H1 (cell line): Measurements from ENCODE around the gene NSA2. TPM values are rescaled to one million over a fixed set of nuclear protein-coding genes. Genes with fewer than 3 reads are reported as not detected.

Source experiments
- CTCF ChIA-PET: fragments of 300-600 bp; sonication (Branson Sonifier 250); formaldehyde crosslinking; loops from one replicate; lab custom pipeline; 2021; ENCODE audit not compliant: partially characterized antibody; lab: Charles Lee
- POLR2A ChIA-PET: fragments of 300-600 bp; sonication (Branson Sonifier 250); formaldehyde crosslinking; loops from one replicate; lab custom pipeline; 2021; ENCODE audit warnings: inconsistent platforms; ENCODE audit not compliant: partially characterized antibody; lab: Charles Lee
- DNase-seq, 2 experiments: peaks; one replicate each; pipeline versions ENCODE4 v3.0.0 to v3.0.0-alpha.2; 2010 to 2022; ENCODE audit warnings: low spot score in 2 of 2, low read depth in 1 of 2, mixed read lengths in 1 of 2
- FAIRE-seq: peaks from 2 replicates; lab custom pipeline; 2011; peaks lifted over from hg19 to GRCh38; lab: Jason Lieb, UNC
- H2AFZ ChIP-seq: 2 replicates; pipeline ENCODE4 v1.8.1; 2012; ENCODE audit warnings: low read length, inconsistent platforms
- H2AK5ac ChIP-seq: 2 replicates; pipeline ENCODE4 v1.6.1; 2013; ENCODE audit warnings: low read depth, low read length
- H2BK120ac ChIP-seq: replicated peaks from 2 replicates; pipeline ENCODE3; 2013; ENCODE audit warnings: low read depth, low read length, inconsistent platforms
- H2BK12ac ChIP-seq: 2 replicates; pipeline ENCODE4 v1.6.1; 2013; ENCODE audit warnings: low read depth, low read length
- H2BK15ac ChIP-seq: 2 replicates; pipeline ENCODE4 v1.6.1; 2013; ENCODE audit warnings: low read length
- H2BK20ac ChIP-seq: 2 replicates; pipeline ENCODE4 v1.6.1; 2013; ENCODE audit warnings: low read length
- H2BK5ac ChIP-seq: 2 replicates; pipeline ENCODE4 v1.6.1; 2013; ENCODE audit warnings: low read depth, low read length
- H3K14ac ChIP-seq: 2 replicates; pipeline ENCODE4 v1.6.1; 2013; ENCODE audit warnings: inconsistent platforms; ENCODE audit not compliant: insufficient read length
- H3K18ac ChIP-seq: 2 replicates; pipeline ENCODE4 v1.6.1; 2013; ENCODE audit warnings: low read length; ENCODE audit errors: extremely low read depth
- H3K23ac ChIP-seq: 2 replicates; pipeline ENCODE4 v1.6.1; 2013; ENCODE audit warnings: inconsistent platforms; ENCODE audit not compliant: insufficient read length
- H3K23me2 ChIP-seq: 2 replicates; pipeline ENCODE4 v1.6.1; 2013; ENCODE audit warnings: low read depth, low read length
- H3K27ac ChIP-seq: 2 replicates; pipeline ENCODE4 v1.6.1; 2011; ENCODE audit warnings: low read depth, low read length, inconsistent platforms
- H3K27me3 ChIP-seq, 4 experiments: replicated peaks in 1 of 4; 1 replicate in 1 of 4; 2 replicates in 3 of 4; pipeline versions ENCODE4 v1.6.1 to v1.8.1; 2011 to 2013; ENCODE audit warnings: low read length in 3 of 4, mild to moderate bottlenecking in 3 of 4, inconsistent platforms in 2 of 4, mixed read lengths in 2 of 4, moderate library complexity in 1 of 4; ENCODE audit not compliant: control insufficient read depth in 3 of 4, insufficient read depth in 3 of 4; ENCODE audit errors: extremely low read depth in 1 of 4
- H3K36me3 ChIP-seq, 4 experiments: 2 replicates each; pipeline versions ENCODE4 v1.6.1 to v1.8.1; 2011 to 2013; ENCODE audit warnings: mild to moderate bottlenecking in 4 of 4, low read length in 3 of 4, moderate library complexity in 2 of 4, control low read depth in 1 of 4, inconsistent platforms in 1 of 4; ENCODE audit not compliant: insufficient read depth in 4 of 4, control insufficient read depth in 2 of 4
- H3K4ac ChIP-seq: replicated peaks from 2 replicates; pipeline ENCODE3; 2013; ENCODE audit warnings: low read length, low read depth, mixed read lengths, inconsistent platforms; ENCODE audit not compliant: insufficient read length
- H3K4me1 ChIP-seq, 4 experiments: replicated peaks in 1 of 4; 1 replicate in 1 of 4; 2 replicates in 3 of 4; pipeline versions ENCODE4 v1.6.1 to v1.8.1; 2011 to 2013; ENCODE audit warnings: low read length in 3 of 4, inconsistent platforms in 2 of 4, mixed read lengths in 1 of 4; ENCODE audit not compliant: insufficient read depth in 4 of 4, control insufficient read depth in 3 of 4
- H3K4me2 ChIP-seq, 2 experiments: 2 replicates each; pipeline versions ENCODE4 v1.6.1 to v1.8.1; 2011 to 2013; ENCODE audit warnings: low read depth in 2 of 2, low read length in 2 of 2, control low read depth in 1 of 2, inconsistent platforms in 1 of 2, mild to moderate bottlenecking in 1 of 2; ENCODE audit not compliant: insufficient read depth in 1 of 2
- H3K4me3 ChIP-seq, 4 experiments: fragments of 200-600, 300-600 bp in 1 of 4; sonication (generic), shearing (Covaris generic), sonication (Bioruptor Twin) in 1 of 4; 2 replicates each; pipeline versions ENCODE4 v1.5.1 to v1.8.1; 2011 to 2016; ENCODE audit warnings: low read length in 4 of 4, low read depth in 3 of 4, control low read depth in 2 of 4, inconsistent platforms in 2 of 4, mild to moderate bottlenecking in 2 of 4, mixed read lengths in 1 of 4, moderate library complexity in 1 of 4; ENCODE audit not compliant: insufficient read depth in 2 of 4; ENCODE audit errors: extremely low read depth in 1 of 4
- H3K56ac ChIP-seq: replicated peaks from 2 replicates; pipeline ENCODE3; 2013; ENCODE audit warnings: low read depth, mild to moderate bottlenecking, mixed read lengths, low read length, inconsistent platforms; ENCODE audit not compliant: insufficient read length
- H3K79me1 ChIP-seq: 2 replicates; pipeline ENCODE4 v1.6.1; 2013; ENCODE audit warnings: low read depth, low read length, control low read depth
- H3K79me2 ChIP-seq, 2 experiments: 2 replicates each; pipeline versions ENCODE4 v1.6.1 to v1.8.1; 2012 to 2013; ENCODE audit warnings: low read length in 2 of 2, mild to moderate bottlenecking in 2 of 2, inconsistent platforms in 1 of 2; ENCODE audit not compliant: insufficient read depth in 2 of 2, control insufficient read depth in 1 of 2
- H3K9ac ChIP-seq, 4 experiments: replicated peaks in 1 of 4; 1 replicate in 1 of 4; 2 replicates in 3 of 4; pipeline versions ENCODE4 v1.6.1 to v1.8.1; 2011 to 2013; ENCODE audit warnings: low read depth in 3 of 4, low read length in 3 of 4, control low read depth in 2 of 4, mild to moderate bottlenecking in 2 of 4, moderate library complexity in 2 of 4, inconsistent platforms in 1 of 4; ENCODE audit errors: extremely low read depth in 1 of 4
- H3K9me3 ChIP-seq, 2 experiments: 2 replicates each; pipeline versions ENCODE4 v1.6.1 to v1.8.1; 2012 to 2013; ENCODE audit warnings: mild to moderate bottlenecking in 2 of 2, moderate library complexity in 2 of 2, control low read depth in 1 of 2, inconsistent platforms in 1 of 2, low read depth in 1 of 2, low read length in 1 of 2, mixed read lengths in 1 of 2; ENCODE audit not compliant: insufficient read depth in 2 of 2
- H4K20me1 ChIP-seq, 2 experiments: replicated peaks in 1 of 2; 2 replicates each; pipeline versions ENCODE3 to v1.8.1; 2011 to 2013; ENCODE audit warnings: inconsistent platforms in 2 of 2, low read length in 2 of 2, mild to moderate bottlenecking in 1 of 2; ENCODE audit not compliant: insufficient read depth in 2 of 2, control insufficient read depth in 1 of 2
- H4K5ac ChIP-seq: 2 replicates; pipeline ENCODE4 v1.6.1; 2013; ENCODE audit warnings: low read length, low read depth, mixed read lengths, inconsistent platforms; ENCODE audit not compliant: insufficient read length
- H4K8ac ChIP-seq: 2 replicates; pipeline ENCODE4 v1.8.0; 2013; ENCODE audit warnings: mild to moderate bottlenecking, moderate library complexity, low read length, inconsistent platforms; ENCODE audit not compliant: insufficient read depth; ENCODE audit errors: extremely low read depth
- H4K91ac ChIP-seq: replicated peaks from 2 replicates; pipeline ENCODE3; 2013; ENCODE audit warnings: low read length, mixed read lengths, inconsistent platforms; ENCODE audit not compliant: insufficient read length
- EGR1 ChIP-seq: IDR thresholded peaks from 2 replicates; pipeline ENCODE4 v1.6.1; 2011; ENCODE audit warnings: low read depth, low read length, borderline replicate concordance
- SAP30 ChIP-seq: fragments of 300-600 bp; sonication (generic); IDR thresholded peaks from 2 replicates; pipeline ENCODE4 v1.7.1; 2012; ENCODE audit warnings: low read length, moderate library complexity, mild to moderate bottlenecking, inconsistent platforms; ENCODE audit not compliant: insufficient read depth, insufficient replicate concordance
- WGBS, 2 experiments: shearing (Covaris generic) in 1 of 2; methylation state at CpG; one replicate each; pipeline versions ENCODE4 v1.1.6 to v1.1.7; 2013 to 2015; ENCODE audit warnings: low lambda C conversion rate in 2 of 2, mixed read lengths in 2 of 2, inconsistent platforms in 1 of 2, low coverage in 1 of 2, missing lambda C conversion rate in 1 of 2; ENCODE audit not compliant: insufficient replicate concordance in 2 of 2, insufficient coverage in 1 of 2, insufficient read length in 1 of 2; ENCODE audit errors: extremely low coverage in 1 of 2, missing lambda C conversion rate in 1 of 2; 5-methylcytosine and 5-hydroxymethylcytosine counted together
- polyA plus RNA-seq, 7 experiments: library from polyadenylated mRNA; depleted of rRNA in 3 of 7; stranded (reverse) in 5 of 7; unstranded in 2 of 7; fragments of >200 nt in 5 of 7; fragments of 200-250 nt in 2 of 7; gene quantifications; 1 replicate in 5 of 7; 2 replicates in 1 of 7; 4 replicates in 1 of 7; pipeline versions ENCODE4 v1.2.1 to v1.2.3, GENCODE V29; 2011 to 2013; ENCODE audit warnings: missing spikeins in 2 of 7, mixed read lengths in 2 of 7
- total RNA-seq: library from RNA; stranded (reverse); fragmentation: NEBNext Ultra II Directional; extraction: Animal tissue kit (Norgen Biotek cat#: 25700); gene quantifications from 2 replicates; pipeline ENCODE4 v1.2.1, GENCODE V29; 2021

The NSA2 gene
- total and polyA plus RNA-seq, 2 of the 8 experiments (the other 6 are each of a cell fraction or from before 2014, with no cell fraction given), result 17.0 to 68.7 TPM

DNA sequence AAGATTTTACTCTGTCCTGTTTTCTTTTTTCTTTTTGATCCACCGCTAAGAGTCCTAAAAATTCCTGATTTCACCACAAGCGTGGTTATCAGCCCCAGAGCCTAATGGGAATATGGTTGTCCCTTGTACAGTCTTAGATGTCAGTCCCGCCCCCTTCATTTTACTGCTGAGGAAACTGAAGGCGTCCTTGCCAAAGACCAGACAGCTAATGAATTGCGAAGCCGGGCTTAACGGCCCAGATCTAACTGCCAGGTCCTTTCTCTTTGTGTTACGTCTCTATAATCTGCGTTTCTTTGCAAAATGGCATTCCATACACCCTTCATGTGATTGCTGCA lies 497 bp downstream of the NSA2 start:
- H3K4me1 ChIP-seq, result peaks cover 0 to 4% (median 2%) of the 10 kb centered on the region in 4 experiments; a peak in 2 of 7 replicates
- no peak overlapping the region for H4K91ac ChIP-seq
- TF ChIP-seq EGR1, result no peak
- peak; percentile 58 for TF ChIP-seq SAP30
- H4K5ac ChIP-seq, result no peak overlapping the region
- peaks cover under 1 to 30% (median 17%) of the 10 kb centered on the region in 4 experiments; a peak in 6 of 8 replicates for H3K36me3 ChIP-seq
- no peak overlapping the region for H3K18ac ChIP-seq
- CTCF ChIA-PET, result interaction anchor here (1.9 to 2.7 kb wide), 2 partner anchors 9 to 136 kb away, joined by 6 to 10 read pairs; no protein-coding TSS in a partner anchor
- H2BK20ac ChIP-seq, result no peak overlapping the region
- peak overlapping the region; percentile 54 to 73 (median 70) for H3K9ac ChIP-seq
- peak overlapping the region; percentile 84 to 97 for H3K4me2 ChIP-seq
- H3K79me1 ChIP-seq, result peaks cover 3% of the 10 kb centered on the region; the same call in 1 of the 2 replicates
- H2AFZ ChIP-seq, result peak overlapping the region; percentile 95
- no peak overlapping the region for H2BK120ac ChIP-seq
- DNase-seq, result no peak
- H3K14ac ChIP-seq, result no peak overlapping the region
- H3K27me3 ChIP-seq, result no peaks in the 10 kb centered on the region
- FAIRE-seq, result no peak
- H3K56ac ChIP-seq, result no peak overlapping the region
- H3K27ac ChIP-seq, result peak overlapping the region; percentile 31; the same call in 1 of the 2 replicates
- H3K23ac ChIP-seq, result no peak overlapping the region
- peak overlapping the region; percentile 86 to 100 (median 93) for H3K4me3 ChIP-seq
- 6% methylated on average over 9 of the region's 9 CpGs; no CpG with 5 or more reads in 1 of the 2 experiments for WGBS, 2 experiments
- H3K23me2 ChIP-seq, result no peaks in the 10 kb centered on the region; the same call in 1 of the 2 replicates
- H4K20me1 ChIP-seq, result peaks cover 0 to 3% of the 10 kb centered on the region in 2 experiments
- no peak overlapping the region for H2BK15ac ChIP-seq
- no peak overlapping the region for H2BK5ac ChIP-seq
- H3K79me2 ChIP-seq, result peaks cover 12 to 45% of the 10 kb centered on the region in 2 experiments
- H2BK12ac ChIP-seq, result no peak overlapping the region
- H4K8ac ChIP-seq, result no peak overlapping the region
- no peak overlapping the region for H2AK5ac ChIP-seq
- no peak overlapping the region for H3K4ac ChIP-seq
- no peaks in the 10 kb centered on the region for H3K9me3 ChIP-seq
- POLR2A ChIA-PET, result interaction anchor here (1.2 to 1.5 kb wide), 3 partner anchors 8 to 99 kb away, joined by 4 to 8 read pairs (median 7); partner anchors contain the start of gene FAM169A
